HG03064 (cell line): ENCODE results near the gene GLIPR2.
A peak's percentile ranks its signal among the peaks of the same experiment; 100 is the strongest.
"Not testable (repeated sequence)": the region's sequence is repeated elsewhere in the genome, so short reads cannot be mapped to it uniquely, and the experiment has no call there.

Source experiments
- ATAC-seq: cut with Tn5 transposase; IDR thresholded peaks from one replicate; pipeline ENCODE4 v1.9.1; 2021; ENCODE audit warnings: low read depth; ENCODE audit not compliant: unreplicated experiment

Gene GLIPR2

DNA sequence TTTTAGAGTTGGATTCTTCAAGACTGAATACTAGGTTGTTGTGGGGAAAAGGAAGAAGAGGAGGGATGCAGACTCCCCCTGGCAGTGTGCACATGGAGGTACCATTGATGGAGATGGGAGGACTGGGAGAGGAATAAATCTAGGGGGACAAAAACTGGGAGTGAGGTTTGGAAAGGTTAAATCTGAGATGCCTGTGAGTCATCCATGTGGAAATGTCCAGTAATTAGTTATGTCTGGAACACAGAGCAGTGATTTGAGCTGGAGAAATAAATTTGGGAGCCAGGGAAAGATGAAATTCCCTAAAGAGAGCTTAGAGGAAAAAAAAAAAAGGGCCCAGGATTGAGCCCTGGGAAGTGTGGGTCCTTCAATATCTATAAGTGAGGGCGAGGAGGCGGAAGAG, 24.7 kb downstream of the GLIPR2 start:
- no peak for ATAC-seq

DNA sequence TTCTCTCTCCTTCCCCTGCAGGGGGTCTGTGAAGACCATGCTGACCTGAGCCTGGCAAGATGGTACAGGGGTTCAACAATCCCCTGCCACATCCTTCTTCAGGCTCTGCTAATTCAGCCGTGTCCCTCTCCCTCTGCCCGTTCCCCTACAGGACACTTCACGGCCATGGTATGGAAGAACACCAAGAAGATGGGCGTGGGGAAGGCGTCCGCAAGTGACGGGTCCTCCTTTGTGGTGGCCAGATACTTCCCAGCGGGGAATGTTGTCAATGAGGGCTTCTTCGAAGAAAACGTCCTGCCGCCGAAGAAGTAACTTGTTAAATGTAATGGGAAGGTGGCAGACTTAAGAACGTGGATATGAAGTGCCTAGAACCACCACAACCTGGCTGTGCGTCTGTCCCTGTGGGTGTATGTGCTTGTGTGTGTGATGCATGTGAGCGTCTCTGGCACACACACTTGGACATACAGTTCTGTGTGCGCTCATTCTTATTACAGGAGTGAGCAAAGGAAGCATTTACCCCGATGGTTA, 25.7 kb downstream of the GLIPR2 start:
- ATAC-seq: no peak

DNA sequence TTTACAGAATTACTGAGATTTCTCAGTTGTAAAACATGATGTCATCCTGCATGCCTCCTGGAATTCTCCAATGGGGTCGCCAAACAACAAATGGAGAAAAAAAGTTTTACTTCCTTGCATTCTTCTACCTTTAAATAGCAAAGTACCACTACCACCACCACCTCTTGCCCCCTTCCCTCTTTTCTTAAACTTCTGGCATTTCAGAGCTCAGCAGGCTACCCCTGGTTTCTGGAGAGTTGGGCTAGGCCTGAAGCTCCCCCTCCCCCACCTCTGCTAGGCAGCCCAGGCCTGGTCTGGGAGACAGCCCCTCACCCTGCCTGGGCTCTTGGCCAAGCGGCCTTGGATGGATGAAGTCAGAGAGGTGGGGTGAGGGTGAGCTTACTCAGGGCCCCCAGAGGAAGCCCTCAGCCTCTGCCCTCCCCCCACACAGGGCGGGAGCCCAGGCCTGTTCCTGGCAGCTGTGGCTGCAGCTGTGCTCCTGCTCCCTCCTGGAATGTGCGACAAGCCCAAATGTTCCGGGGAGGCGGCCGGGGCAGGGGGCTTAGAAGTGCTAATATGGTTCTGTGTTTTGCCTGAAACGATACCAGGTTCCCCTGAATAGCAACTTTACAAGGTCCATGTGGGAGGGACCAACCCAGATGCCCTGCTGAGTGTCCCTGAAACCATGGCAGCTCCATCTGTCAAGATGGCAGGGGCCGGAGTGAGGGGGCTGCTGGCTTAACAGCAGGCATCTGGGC, 26.7 kb downstream of the GLIPR2 start:
- ATAC-seq: no peak

DNA sequence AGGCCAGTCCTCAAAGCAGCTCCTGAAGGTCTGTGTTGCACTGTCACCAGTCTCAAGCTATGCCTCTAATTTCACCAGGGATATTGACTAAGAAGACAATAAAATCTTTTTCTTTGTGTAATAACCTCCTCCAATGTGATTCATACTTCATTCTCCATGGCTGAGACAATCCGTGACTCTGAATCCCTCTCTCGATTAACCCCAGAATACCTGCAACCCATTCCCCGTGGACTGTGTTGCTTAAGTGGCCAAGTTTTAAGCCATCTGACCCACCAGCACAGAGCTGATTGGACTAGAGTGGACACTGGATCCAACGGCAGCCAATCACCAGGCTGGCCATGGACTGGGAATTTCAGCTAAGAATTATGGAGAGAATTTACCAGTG, 27.2 kb downstream of the GLIPR2 start:
- no peak for ATAC-seq

DNA sequence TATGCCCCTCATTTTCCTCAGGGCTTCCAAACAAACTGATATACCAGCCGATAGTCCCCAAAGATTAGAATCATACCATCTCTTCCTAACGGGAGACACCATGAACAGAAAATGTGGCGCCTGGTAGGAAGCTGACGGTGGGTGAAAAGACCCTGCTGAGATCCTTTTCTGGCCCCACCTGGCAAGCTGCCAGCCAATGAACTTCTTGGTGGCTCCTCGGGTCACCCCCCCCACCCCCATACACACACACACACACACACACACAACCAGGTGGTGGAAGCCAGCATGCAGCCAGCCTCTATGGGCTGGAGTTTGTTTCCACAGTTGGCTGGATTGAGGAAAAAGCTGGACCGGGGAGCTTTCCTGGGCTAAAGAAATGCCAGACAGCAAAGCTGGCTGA, 27.8 kb downstream of the GLIPR2 start:
- no peak for ATAC-seq

DNA sequence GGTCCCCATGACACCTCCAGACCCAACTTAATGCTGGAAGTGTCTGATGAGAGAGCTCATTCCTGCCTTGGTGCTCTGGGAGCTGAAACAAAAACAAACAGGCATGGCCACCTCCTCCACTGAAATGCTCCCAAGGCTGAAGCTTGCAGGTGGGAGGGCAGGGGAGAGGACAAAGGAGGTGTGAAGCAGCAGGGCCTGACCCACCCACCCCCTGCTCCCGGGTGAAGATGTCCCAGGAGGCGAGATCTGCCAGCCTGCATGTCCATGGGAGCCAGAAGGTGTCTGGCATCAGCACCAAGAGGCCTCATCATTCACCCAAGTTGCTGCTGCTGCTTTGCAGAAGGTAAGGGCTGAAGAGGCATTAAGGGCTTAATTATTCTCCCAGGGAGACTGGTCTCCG, 28.5 kb downstream of the GLIPR2 start:
- ATAC-seq: no peak

DNA sequence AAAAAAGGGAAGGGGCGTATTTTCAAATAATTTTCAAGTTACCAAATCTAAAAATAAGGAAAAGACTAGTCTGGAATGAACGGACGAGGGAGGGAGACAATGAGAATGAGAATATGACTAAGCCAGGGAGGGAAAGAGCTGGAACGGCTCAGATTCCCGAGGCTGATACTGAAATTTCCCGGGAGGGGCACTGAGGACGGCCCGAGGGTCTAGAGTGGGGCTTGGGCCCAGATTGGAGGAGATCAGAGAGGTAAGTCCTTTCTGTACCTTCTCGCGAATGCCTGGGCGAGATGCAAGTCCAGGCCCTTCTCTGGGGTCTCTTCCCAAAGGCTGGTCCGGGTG, 29.3 kb downstream of the GLIPR2 start:
- ATAC-seq: no peak

DNA sequence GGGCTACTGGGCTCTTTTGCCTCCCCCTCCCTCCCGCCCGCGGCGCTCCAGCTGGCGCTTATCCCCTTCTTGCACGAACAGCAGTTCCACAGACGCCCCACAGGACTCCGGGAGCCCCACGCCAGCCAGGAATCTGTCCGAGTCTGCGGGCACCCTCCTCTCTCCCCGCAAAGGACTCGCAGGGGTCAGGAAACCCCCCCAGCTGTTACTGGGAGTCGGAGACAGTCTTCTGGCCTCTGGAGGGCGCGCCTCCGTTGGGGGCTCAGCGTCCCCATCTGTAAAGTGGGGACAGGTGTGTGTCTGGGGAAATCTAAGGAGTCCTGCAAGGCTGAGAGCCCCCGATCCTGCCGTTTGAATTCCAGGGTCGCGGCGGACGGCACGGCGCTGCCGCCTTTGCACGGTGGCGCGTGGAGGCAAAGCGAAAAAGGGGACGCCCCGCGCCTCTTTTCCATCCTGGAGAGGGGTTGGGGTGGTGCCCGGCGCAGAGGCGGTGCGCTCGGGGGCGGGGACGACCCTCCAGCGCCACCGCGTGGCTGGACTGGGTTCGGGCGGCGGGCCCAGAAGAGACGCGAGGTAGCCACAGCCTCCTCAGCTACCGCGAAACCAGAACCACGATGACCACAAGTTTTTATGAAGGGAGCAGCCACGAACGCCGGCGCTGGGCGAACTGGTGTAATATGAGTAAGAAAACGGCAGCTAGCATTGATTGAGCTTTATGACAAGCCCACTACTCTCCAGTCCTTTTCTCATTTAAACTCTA, 29.8 kb downstream of the GLIPR2 start:
- peak; percentile 78 for ATAC-seq

DNA sequence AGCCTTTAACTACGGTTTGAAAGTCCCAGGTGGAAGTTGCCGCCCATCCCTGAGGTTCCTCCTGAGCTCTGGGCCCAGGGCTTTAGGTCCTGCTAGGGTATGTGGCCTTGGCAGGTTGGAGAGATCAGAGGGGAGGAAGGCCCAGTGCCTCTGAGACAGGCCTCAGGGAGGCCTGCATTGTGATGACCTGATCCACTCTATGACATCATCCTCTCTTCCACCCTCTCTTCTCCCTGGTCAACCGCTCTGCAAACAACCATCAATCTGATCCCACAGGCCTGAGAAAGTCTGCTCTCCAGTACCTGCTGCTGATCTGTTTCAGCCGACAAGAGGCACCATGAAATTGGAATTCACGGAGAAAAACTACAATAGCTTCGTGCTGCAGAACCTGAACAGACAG, 32.6 kb downstream of the GLIPR2 start, which contains the start of gene CCIN:
CCIN (plus strand) TSS at position 223 of the 400 bp plus-strand sequence; CDS start at position 338, 115 bp downstream.
- ATAC-seq: no peak

DNA sequence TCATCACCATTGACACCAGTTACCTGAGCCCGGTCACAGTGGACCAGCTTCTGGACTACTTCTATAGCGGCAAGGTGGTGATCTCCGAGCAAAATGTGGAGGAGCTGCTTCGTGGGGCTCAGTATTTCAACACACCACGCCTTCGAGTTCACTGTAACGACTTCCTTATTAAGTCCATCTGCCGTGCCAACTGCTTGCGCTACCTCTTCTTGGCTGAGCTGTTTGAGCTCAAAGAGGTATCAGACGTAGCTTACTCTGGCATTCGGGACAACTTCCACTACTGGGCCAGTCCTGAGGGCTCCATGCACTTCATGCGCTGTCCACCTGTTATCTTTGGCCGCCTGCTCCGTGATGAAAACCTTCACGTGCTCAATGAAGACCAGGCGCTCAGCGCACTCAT, 33.2 kb downstream of the GLIPR2 start:
- no peak for ATAC-seq

DNA sequence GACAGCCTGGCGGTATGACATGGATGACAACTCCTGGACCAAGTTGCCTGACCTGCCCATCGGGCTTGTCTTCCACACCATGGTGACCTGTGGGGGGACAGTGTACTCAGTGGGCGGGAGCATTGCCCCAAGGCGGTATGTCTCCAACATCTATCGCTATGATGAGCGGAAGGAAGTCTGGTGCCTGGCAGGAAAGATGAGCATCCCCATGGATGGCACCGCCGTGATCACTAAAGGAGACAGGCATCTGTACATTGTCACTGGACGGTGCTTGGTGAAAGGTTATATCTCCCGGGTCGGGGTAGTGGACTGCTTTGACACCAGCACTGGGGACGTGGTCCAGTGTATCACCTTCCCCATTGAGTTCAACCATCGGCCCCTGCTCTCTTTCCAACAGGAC, 34.0 kb downstream of the GLIPR2 start:
- no peak for ATAC-seq

- no peak for ATAC-seq
These were observed 37.3 kb downstream of the GLIPR2 start for GRCh38 chr9:36173861-36174260.

- ATAC-seq: no peak
These were observed 37.7 kb downstream of the GLIPR2 start for GRCh38 chr9:36174271-36174670.

- ATAC-seq: no peak
These were observed 38.2 kb downstream of the GLIPR2 start for GRCh38 chr9:36174731-36175130.

DNA sequence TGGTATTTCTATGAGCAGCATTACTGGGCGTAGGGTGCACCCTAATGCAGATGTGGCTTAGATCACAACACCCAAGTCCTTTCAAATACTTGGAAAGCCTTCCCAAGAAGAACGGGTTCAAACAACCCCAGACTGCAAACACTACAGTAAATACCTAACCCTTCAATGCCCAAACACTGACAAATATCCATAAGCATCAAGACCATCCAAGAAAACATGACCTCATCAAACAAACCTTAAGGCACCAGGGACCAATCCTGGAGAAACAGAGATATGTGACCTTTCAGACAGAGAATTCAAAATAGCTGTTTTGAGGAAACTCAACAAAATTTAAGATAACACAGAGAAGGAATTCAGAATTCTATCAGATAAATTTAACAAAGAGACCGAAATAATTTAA, 38.7 kb downstream of the GLIPR2 start:
- not testable (repeated sequence) for ATAC-seq

DNA sequence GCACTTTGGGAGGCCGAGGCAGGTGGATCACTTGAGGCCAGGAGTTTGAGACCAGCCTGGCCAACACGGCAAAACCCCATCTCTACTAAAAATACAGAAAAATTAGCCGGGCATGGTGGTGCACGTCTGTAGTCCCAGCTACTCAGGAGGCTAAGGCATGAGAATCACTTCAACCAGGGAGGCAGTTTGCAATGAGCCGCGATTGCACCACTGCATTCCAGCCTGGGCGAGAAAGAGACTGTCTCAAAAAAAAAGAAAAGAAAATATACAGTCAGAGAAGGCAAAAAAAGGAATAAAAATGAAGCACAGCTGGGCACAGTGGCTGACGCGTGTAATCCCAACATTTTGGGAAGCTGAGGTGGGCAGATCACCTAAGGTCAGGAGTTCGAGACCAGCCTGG, 40.0 kb downstream of the GLIPR2 start:
- not testable (repeated sequence) for ATAC-seq

GRCh38 chr9:36177571-36177970, 41.0 kb downstream of the GLIPR2 start:
- ATAC-seq: no peak

- not testable (repeated sequence) for ATAC-seq
These were observed 43.7 kb downstream of the GLIPR2 start for GRCh38 chr9:36180243-36180642.

GRCh38 chr9:36187414-36187813, 50.9 kb downstream of the GLIPR2 start:
- ATAC-seq: no peak

DNA sequence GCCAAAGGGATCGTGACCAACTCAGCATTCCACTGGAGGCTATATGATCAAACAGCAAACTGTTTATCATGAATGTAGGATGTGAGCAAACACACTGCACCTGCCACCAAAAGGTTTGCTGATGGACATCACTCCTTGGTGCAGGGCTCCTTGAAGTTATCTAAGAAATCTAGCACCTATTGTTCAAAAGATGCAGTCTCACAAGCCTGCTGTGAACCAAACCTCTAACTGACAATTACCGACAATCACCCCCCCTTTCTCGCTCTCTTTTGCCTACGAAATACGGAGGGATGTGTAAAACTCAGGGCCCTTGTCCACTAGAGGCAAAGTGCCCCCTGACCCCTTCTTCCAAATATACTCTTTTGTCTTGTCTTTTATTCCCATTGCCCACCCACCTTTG, 51.7 kb downstream of the GLIPR2 start:
- no peak for ATAC-seq

DNA sequence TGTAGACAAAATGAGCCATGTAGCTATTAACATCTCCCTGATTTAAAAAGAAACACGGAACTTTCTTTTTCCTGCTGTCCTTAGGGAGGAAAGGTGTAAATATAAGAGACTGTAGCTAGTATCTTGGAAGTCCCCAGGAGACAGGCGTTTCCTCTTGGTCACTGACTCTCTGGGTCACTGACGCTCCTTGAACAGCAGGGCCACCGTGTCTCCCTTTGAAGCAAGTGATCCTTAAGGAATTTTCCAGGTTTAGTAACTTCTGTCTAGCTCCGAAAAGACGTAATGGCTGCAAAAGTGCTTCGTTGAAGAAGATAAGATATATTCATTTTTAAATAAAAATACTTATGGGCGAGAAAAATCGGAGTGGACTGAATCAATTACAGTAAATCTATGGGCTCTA, 53.4 kb downstream of the GLIPR2 start:
- no peak for ATAC-seq
